BLaER1 treated with 17β-estradiol and CSF1 and Interleukin-3, amounts not matched to agents 10 nM and 100 nM (cell line): ENCODE data around the gene PDZRN4.
"Not testable (repeated sequence)": the region's sequence is repeated elsewhere in the genome, so short reads cannot be mapped to it uniquely, and the experiment has no call there.

Source experiments
- H3K27ac ChIP-seq, 11 experiments: shearing (Covaris generic); formaldehyde crosslinking; 2 replicates each; pipeline ENCODE4 v1.8.1; 2022
- H3K27me3 ChIP-seq, 11 experiments: shearing (Covaris generic); formaldehyde crosslinking; 2 replicates each; pipeline ENCODE4 v1.8.1; 2022
- H3K36me3 ChIP-seq, 11 experiments: shearing (Covaris generic); formaldehyde crosslinking; 2 replicates each; pipeline ENCODE4 v1.8.1; 2022
- H3K4me1 ChIP-seq, 10 experiments: shearing (Covaris generic); formaldehyde crosslinking; 2 replicates each; pipeline ENCODE4 v1.8.1; 2022
- H3K4me2 ChIP-seq, 11 experiments: shearing (Covaris generic); formaldehyde crosslinking; 2 replicates each; pipeline ENCODE4 v1.8.1; 2022
- H3K4me3 ChIP-seq, 10 experiments: shearing (Covaris generic); formaldehyde crosslinking; 2 replicates each; pipeline ENCODE4 v1.8.1; 2022
- H3K9ac ChIP-seq, 11 experiments: shearing (Covaris generic); formaldehyde crosslinking; 2 replicates each; pipeline ENCODE4 v1.8.1; 2022
- H3K9me3 ChIP-seq, 11 experiments: shearing (Covaris generic); formaldehyde crosslinking; replicated peaks in 1 of 11; 2 replicates each; pipeline ENCODE4 v1.8.1; 2022
- H4K20me1 ChIP-seq, 11 experiments: shearing (Covaris generic); formaldehyde crosslinking; 2 replicates each; pipeline ENCODE4 v1.8.1; 2022
- Cebpa-rat ChIP-seq, 11 experiments: shearing (Covaris generic); IDR thresholded peaks; 2 replicates each; pipeline ENCODE4 v1.8.1; 2022

Gene PDZRN4

DNA sequence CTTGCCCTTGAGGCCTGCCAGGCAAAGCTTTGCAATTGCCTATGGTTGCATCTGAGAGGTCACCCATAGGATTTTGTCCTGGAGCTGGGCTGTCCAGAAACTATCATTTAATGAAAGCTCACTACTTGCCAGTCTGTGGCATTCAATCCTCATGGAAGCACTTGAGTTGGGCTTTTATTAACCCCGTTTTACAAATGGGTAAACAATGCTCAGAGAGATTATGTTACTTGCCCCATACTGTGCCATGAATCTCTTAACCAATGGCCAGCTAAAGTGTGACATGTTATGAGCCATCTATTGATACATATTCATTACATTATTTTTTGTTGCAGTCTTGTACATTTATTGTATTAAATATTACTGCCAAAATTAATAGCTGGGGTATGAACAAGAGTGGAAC, 35.9 kb downstream of the PDZRN4 start:
- Histone ChIP-seq H3K4me3 (no peak overlapping the region), H4K20me1 (no peaks in the 10 kb centered on the region), H3K9ac (no peak overlapping the region), H3K27me3 (no peaks in the 10 kb centered on the region), H3K4me2 (no peak overlapping the region), H3K36me3 (no peaks in the 10 kb centered on the region), H3K9me3 (no peaks in the 10 kb centered on the region), H3K27ac (no peak overlapping the region), H3K4me1 (peaks cover 0 to 8% (median 0%) of the 10 kb centered on the region in 10 experiments; a peak in 4 of 20 replicates)
- no peak for TF ChIP-seq Cebpa-rat (IDR thresholded peaks at IDR 0.05)

DNA sequence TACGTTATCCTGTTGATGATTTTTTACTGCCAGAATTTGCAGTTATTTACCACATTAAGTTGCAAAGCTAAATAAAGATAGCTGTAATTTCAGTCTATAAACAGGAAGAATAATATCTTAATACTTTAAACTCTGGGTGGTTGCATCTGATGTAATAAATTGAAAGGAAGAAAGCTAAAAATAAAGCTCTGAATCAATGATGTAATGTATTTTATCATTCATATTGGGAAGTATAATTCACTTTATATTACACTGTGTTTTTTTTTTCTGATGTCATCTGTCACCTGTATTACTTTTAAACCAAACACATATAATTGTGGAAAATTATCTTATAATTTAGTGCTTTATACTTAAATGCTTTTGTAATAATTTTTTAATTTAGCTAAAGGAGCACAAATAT, 37.1 kb downstream of the PDZRN4 start:
- Histone ChIP-seq H3K36me3 (no peaks in the 10 kb centered on the region), H3K4me2 (no peak overlapping the region), H3K27ac (no peak overlapping the region), H3K4me1 (peaks cover 0 to 8% (median 0%) of the 10 kb centered on the region in 10 experiments; a peak in 4 of 20 replicates), H3K4me3 (no peak overlapping the region), H3K27me3 (no peaks in the 10 kb centered on the region), H3K9me3 (no peaks in the 10 kb centered on the region), H4K20me1 (no peaks in the 10 kb centered on the region), H3K9ac (no peak overlapping the region)
- TF ChIP-seq Cebpa-rat (IDR thresholded peaks at IDR 0.05) = no peak

DNA sequence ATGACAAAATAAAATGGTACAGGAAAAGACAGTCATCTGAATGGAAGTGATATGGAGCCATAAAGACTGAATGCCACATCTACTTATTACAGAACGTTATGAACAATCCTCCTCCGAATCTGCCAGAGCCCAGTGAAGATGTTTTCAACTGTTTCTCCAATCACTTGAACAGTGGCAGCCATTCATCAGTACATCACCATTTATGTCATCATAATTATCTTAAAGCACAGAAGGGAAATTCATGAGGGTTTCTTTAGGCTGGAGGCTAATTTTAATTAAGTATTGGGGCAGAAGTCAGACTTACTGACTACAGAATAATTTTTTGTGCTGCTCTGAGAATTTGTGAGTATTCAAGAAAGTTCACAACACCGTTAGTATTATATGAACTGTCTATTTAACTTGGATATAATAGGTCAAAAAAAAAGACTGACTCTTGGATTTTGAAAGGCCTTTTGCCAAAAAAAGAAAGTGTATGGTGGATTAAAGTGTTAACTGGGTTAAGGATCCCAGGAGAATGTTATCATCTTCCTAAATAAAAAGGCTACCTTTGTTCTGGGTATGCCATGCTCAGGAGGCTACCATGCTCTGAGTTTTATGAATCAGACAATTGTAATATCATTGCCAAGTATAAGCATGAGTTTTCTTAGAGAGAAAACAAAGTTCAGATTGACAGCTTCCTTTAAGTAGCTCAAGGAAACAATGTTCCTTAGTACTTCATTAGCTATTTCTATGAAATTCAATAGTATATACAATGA, 40.1 kb downstream of the PDZRN4 start:
- no peak overlapping the region for H3K9ac ChIP-seq
- peak overlapping the region in 2 of 11 experiments; percentile 13 to 20; a peak in 2 of 22 replicates for H3K4me2 ChIP-seq
- H3K4me3 ChIP-seq = no peak overlapping the region
- peaks cover 0 to 8% (median 0%) of the 10 kb centered on the region in 10 experiments; a peak in 4 of 20 replicates for H3K4me1 ChIP-seq
- H4K20me1 ChIP-seq = no peaks in the 10 kb centered on the region
- H3K27ac ChIP-seq = no peak overlapping the region
- TF ChIP-seq Cebpa-rat (IDR thresholded peaks at IDR 0.05) = no peak
- no peaks in the 10 kb centered on the region for H3K27me3 ChIP-seq
- peaks cover 0 to 8% (median 0%) of the 10 kb centered on the region in 11 experiments; a peak in 1 of 22 replicates for H3K9me3 ChIP-seq
- no peaks in the 10 kb centered on the region for H3K36me3 ChIP-seq

GRCh38 chr12:41230756-41231155, 42.6 kb downstream of the PDZRN4 start:
- peaks cover 0 to 8% (median 0%) of the 10 kb centered on the region in 10 experiments; a peak in 5 of 20 replicates for H3K4me1 ChIP-seq
- H3K4me2 ChIP-seq = no peak overlapping the region
- H4K20me1 ChIP-seq = no peaks in the 10 kb centered on the region
- no peaks in the 10 kb centered on the region for H3K27me3 ChIP-seq
- no peak for TF ChIP-seq Cebpa-rat (IDR thresholded peaks at IDR 0.05)
- H3K4me3 ChIP-seq = no peak overlapping the region
- H3K9ac ChIP-seq = no peak overlapping the region
- H3K9me3 ChIP-seq = peaks cover 0 to 8% (median 0%) of the 10 kb centered on the region in 11 experiments; a peak in 1 of 22 replicates
- H3K27ac ChIP-seq = no peak overlapping the region
- no peaks in the 10 kb centered on the region for H3K36me3 ChIP-seq

- Histone ChIP-seq H3K4me3 (no peak overlapping the region), H3K4me2 (no peak overlapping the region), H3K9me3 (peaks cover 0 to 9% (median 5%) of the 10 kb centered on the region in 11 experiments; a peak in 2 of 22 replicates), H4K20me1 (no peaks in the 10 kb centered on the region), H3K9ac (no peak overlapping the region), H3K36me3 (no peaks in the 10 kb centered on the region), H3K27me3 (no peaks in the 10 kb centered on the region), H3K4me1 (peaks cover 0 to 6% (median 0%) of the 10 kb centered on the region in 10 experiments; a peak in 2 of 20 replicates), H3K27ac (no peak overlapping the region)
- no peak for TF ChIP-seq Cebpa-rat (IDR thresholded peaks at IDR 0.05)
These were observed 46.6 kb downstream of the PDZRN4 start for GRCh38 chr12:41234692-41235091.

GRCh38 chr12:41242603-41243002, 54.5 kb downstream of the PDZRN4 start:
- H3K4me1 ChIP-seq = peaks cover 0 to 18% (median 14%) of the 10 kb centered on the region in 10 experiments; a peak in 13 of 20 replicates
- TF ChIP-seq Cebpa-rat (IDR thresholded peaks at IDR 0.05) = no peak
- no peaks in the 10 kb centered on the region for H3K27me3 ChIP-seq
- no peak overlapping the region for H3K27ac ChIP-seq
- H3K9me3 ChIP-seq = peaks cover 0 to 10% (median 0%) of the 10 kb centered on the region in 11 experiments; a peak in 2 of 22 replicates
- no peaks in the 10 kb centered on the region for H4K20me1 ChIP-seq
- peak overlapping the region in 8 of 11 experiments; percentile 2 to 61 (median 38); a peak in 12 of 22 replicates for H3K4me2 ChIP-seq
- H3K36me3 ChIP-seq = no peaks in the 10 kb centered on the region
- H3K4me3 ChIP-seq = no peak overlapping the region
- no peak overlapping the region for H3K9ac ChIP-seq

DNA sequence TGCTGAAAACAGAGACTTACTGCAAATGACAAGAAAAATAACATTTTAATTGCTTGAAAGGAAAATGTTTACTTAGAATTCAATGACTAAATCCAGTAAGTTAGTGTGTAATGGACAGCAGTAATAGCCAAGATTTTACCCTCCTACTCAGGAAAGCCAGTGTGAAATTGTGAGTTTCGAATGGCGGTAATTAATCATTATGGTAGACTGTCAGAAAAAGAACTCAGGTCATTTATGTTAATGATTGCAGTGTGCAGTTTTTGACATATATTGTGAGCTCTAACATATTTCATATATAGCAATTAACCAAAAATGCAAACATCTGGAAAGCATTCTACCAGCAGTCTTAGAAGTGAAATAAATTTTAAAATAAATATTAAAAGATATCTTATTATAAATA, 60.3 kb downstream of the PDZRN4 start:
- Histone ChIP-seq H3K9ac (no peak overlapping the region), H3K27me3 (no peaks in the 10 kb centered on the region), H4K20me1 (no peaks in the 10 kb centered on the region), H3K9me3 (peaks cover 0 to 5% (median 0%) of the 10 kb centered on the region in 11 experiments; a peak in 2 of 22 replicates), H3K27ac (no peak overlapping the region), H3K4me3 (no peak overlapping the region), H3K4me1 (peaks cover 0 to 5% (median 0%) of the 10 kb centered on the region in 10 experiments; a peak in 3 of 20 replicates), H3K36me3 (no peaks in the 10 kb centered on the region), H3K4me2 (no peak overlapping the region)
- TF ChIP-seq Cebpa-rat (IDR thresholded peaks at IDR 0.05) = no peak

GRCh38 chr12:41250748-41251147, 62.6 kb downstream of the PDZRN4 start:
- Histone ChIP-seq H3K9ac (no peak overlapping the region), H3K27ac (no peak overlapping the region), H3K9me3 (peaks cover 0 to 2% (median 0%) of the 10 kb centered on the region in 11 experiments; a peak in 1 of 22 replicates), H4K20me1 (no peaks in the 10 kb centered on the region), H3K4me2 (0 out of 22 replicates have a peak overlapping the region, but pooled peaks of 1 of the 11 experiments have one; percentile 0), H3K27me3 (no peaks in the 10 kb centered on the region), H3K4me1 (peaks cover 0 to 9% (median 0%) of the 10 kb centered on the region in 10 experiments; a peak in 3 of 20 replicates), H3K36me3 (no peaks in the 10 kb centered on the region), H3K4me3 (no peak overlapping the region)
- TF ChIP-seq Cebpa-rat (IDR thresholded peaks at IDR 0.05) = no peak

GRCh38 chr12:41254004-41254914, 66.1 kb downstream of the PDZRN4 start:
- TF ChIP-seq Cebpa-rat (IDR thresholded peaks at IDR 0.05) = no peak
- Histone ChIP-seq H3K36me3 (no peaks in the 10 kb centered on the region), H3K9me3 (peaks cover 0 to 4% (median 0%) of the 10 kb centered on the region in 11 experiments; a peak in 1 of 22 replicates), H4K20me1 (no peaks in the 10 kb centered on the region), H3K4me2 (no peak overlapping the region), H3K4me1 (peaks cover 0 to 9% (median 0%) of the 10 kb centered on the region in 10 experiments; a peak in 3 of 20 replicates), H3K4me3 (no peak overlapping the region), H3K9ac (no peak overlapping the region), H3K27me3 (no peaks in the 10 kb centered on the region), H3K27ac (no peak overlapping the region)

- not testable (repeated sequence) for H3K9me3 ChIP-seq, H3K27ac ChIP-seq, H3K27me3 ChIP-seq, H3K4me1 ChIP-seq, H3K4me2 ChIP-seq, H3K9ac ChIP-seq, H3K36me3 ChIP-seq, H4K20me1 ChIP-seq, H3K4me3 ChIP-seq
These were observed 75.1 kb downstream of the PDZRN4 start for GRCh38 chr12:41263196-41263595.
